Lung (tissue), 12 donors: ENCODE measurements around the gene FAM120C. TPM values are rescaled to one million over a fixed set of nuclear protein-coding genes. Genes with fewer than 3 reads are reported as not detected.

Source experiments
- ATAC-seq: fragments of 200-7000 bp; cut with Tn5 transposase; one replicate; pipeline ENCODE4 v1.9.1; 2020; ENCODE audit warnings: moderate number of reproducible peaks; ENCODE audit not compliant: insufficient read depth, low FRiP score
- DNase-seq, 3 donors: peaks; one replicate each; pipeline ENCODE4 v3.0.0-alpha.2; 2013 to 2017
- H3K27ac ChIP-seq, 2 donors: one replicate each; pipeline ENCODE4 v1.5.1; 2013; ENCODE audit warnings: mild to moderate bottlenecking in 2 of 2, moderate library complexity in 2 of 2, control low read depth in 1 of 2, inconsistent platforms in 1 of 2, low read depth in 1 of 2, low read length in 1 of 2
- H3K27me3 ChIP-seq, 3 donors: one replicate each; pipeline ENCODE4 v1.5.1; 2013; ENCODE audit warnings: low read length in 2 of 3; ENCODE audit not compliant: control insufficient read depth in 3 of 3, insufficient read depth in 3 of 3
- H3K36me3 ChIP-seq, 4 donors: one replicate each; pipeline ENCODE4 v1.5.1; 2013; ENCODE audit warnings: low read length in 4 of 4, mild to moderate bottlenecking in 1 of 4, moderate library complexity in 1 of 4; ENCODE audit not compliant: control insufficient read depth in 4 of 4, insufficient read depth in 4 of 4
- H3K4me1 ChIP-seq, 5 donors: one replicate each; pipeline ENCODE4 v1.5.1; 2013; ENCODE audit warnings: low read length in 5 of 5, mild to moderate bottlenecking in 2 of 5, moderate library complexity in 1 of 5; ENCODE audit not compliant: control insufficient read depth in 5 of 5, insufficient read depth in 5 of 5
- H3K4me3 ChIP-seq: one replicate; pipeline ENCODE4 v1.5.1; 2013; ENCODE audit warnings: mild to moderate bottlenecking, control low read depth, moderate library complexity
- H3K9ac ChIP-seq, 2 donors: one replicate each; pipeline ENCODE4 v1.5.1; 2013; ENCODE audit warnings: low read length in 2 of 2, control low read depth in 1 of 2; ENCODE audit not compliant: insufficient read depth in 1 of 2
- H3K9me3 ChIP-seq, 4 donors: one replicate each; pipeline ENCODE4 v1.5.1; 2013; ENCODE audit warnings: low read length in 3 of 4, mild to moderate bottlenecking in 1 of 4, moderate library complexity in 1 of 4; ENCODE audit not compliant: control insufficient read depth in 4 of 4, insufficient read depth in 3 of 4
- CTCF ChIP-seq: IDR thresholded peaks from 2 replicates; pipeline ENCODE4 v1.5.1; 2012; ENCODE audit warnings: mild to moderate bottlenecking; ENCODE audit errors: control extremely low read depth, extremely low read depth
- WGBS, 2 donors: extraction: QIAGEN DNeasy Blood & Tissue Kit; methylation state at CpG; one replicate each; pipeline ENCODE4 v1.1.7; 2013; 5-methylcytosine and 5-hydroxymethylcytosine counted together
- polyA plus RNA-seq, 2 donors: library from polyadenylated mRNA; stranded (reverse); fragments of 200-250 nt; gene quantifications; one replicate each; pipeline ENCODE4 v1.2.1, GENCODE V29; 2013
- total RNA-seq, 2 donors: library from RNA; depleted of rRNA in 1 of 2; stranded (reverse); fragments of >200 nt in 1 of 2; gene quantifications; one replicate each; pipeline ENCODE4 v1.2.1, GENCODE V29; 2014 to 2021
- donor health status: control.
- donor health status: control.
- donor health status: Bipolar disorder and iron deficiency.
- donor health status: healthy.
- donor health status: DM: yes; HTN: yes; CAD: no.

FAM120C gene
- total and polyA plus RNA-seq, 4 donors, result 1.7 to 14.4 (median 5.5) TPM

DNA sequence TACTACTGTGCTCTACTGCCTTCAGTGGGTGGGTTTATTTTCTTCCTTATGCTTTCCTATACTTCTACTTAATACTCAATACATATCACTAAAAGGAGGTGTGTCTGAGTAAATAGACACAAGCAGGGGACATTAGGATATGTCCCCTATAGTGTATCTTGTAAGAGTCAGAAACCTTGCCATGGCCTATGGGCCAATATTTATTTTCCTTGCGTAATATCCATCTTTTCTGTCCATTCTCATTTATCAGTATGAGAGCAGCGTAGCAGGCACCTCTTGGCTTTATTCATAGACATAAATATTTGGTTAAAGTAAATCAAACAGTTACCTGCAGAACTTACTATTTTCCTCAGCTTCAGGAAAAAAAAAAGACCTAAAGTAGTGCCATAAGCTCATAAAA is 92.2 kb downstream of the FAM120C start:
- ATAC-seq (no peak), DNase-seq (no peak)
- Histone ChIP-seq H3K4me1 (no peaks in the 10 kb centered on the region), H3K4me3 (no peak overlapping the region), H3K9me3 (no peaks in the 10 kb centered on the region), H3K27me3 (no peaks in the 10 kb centered on the region), H3K27ac (no peak overlapping the region), H3K9ac (no peak overlapping the region), H3K36me3 (peaks cover 0 to 6% (median 0%) of the 10 kb centered on the region in 4 donors)
- no peak for TF ChIP-seq CTCF
- 68 to 100% methylated on average over 2 of the region's 2 CpGs for WGBS, 2 donors

GRCh38 chrX:54089191-54089590 is 93.9 kb downstream of the FAM120C start:
- ATAC-seq (no peak), DNase-seq (no peak)
- Histone ChIP-seq H3K36me3 (peaks cover 0 to 14% (median 1%) of the 10 kb centered on the region in 4 donors), H3K4me3 (no peak overlapping the region), H3K9me3 (no peaks in the 10 kb centered on the region), H3K27me3 (no peaks in the 10 kb centered on the region), H3K4me1 (no peaks in the 10 kb centered on the region), H3K9ac (no peak overlapping the region), H3K27ac (no peak overlapping the region)
- 28 to 74% methylated on average over 2 of the region's 2 CpGs for WGBS, 2 donors
- no peak for TF ChIP-seq CTCF

DNA sequence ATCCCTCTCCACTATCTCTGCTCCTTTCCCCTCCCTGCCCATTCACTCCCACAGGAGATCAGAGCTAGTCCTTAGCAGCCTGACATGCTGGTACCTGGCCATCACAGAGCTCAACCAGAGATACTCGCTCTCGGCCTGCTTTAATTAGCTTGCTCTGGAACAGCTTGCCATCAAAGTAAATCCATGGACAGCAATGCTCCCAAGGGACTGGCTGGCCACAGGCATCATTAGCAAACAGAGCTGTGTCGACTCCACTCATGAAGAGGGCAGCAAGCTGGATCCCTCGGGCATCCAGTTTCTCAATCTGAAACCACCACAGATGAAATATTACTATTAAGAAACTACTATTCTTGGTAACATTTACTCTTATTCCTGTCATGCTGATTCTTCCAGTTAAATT is 95.4 kb downstream of the FAM120C start:
- H3K27ac ChIP-seq, result no peak overlapping the region
- no peak for TF ChIP-seq CTCF
- H3K9me3 ChIP-seq, result peaks cover 0 to 3% (median 0%) of the 10 kb centered on the region in 4 donors
- DNase-seq (no peak), ATAC-seq (no peak)
- H3K4me3 ChIP-seq, result no peak overlapping the region
- H3K27me3 ChIP-seq, result no peaks in the 10 kb centered on the region
- H3K36me3 ChIP-seq, result peaks cover 0 to 14% (median 1%) of the 10 kb centered on the region in 4 donors
- H3K9ac ChIP-seq, result no peak overlapping the region
- WGBS, 2 donors, result 74 to 87% methylated on average over 4 of the region's 4 CpGs
- no peaks in the 10 kb centered on the region for H3K4me1 ChIP-seq

DNA sequence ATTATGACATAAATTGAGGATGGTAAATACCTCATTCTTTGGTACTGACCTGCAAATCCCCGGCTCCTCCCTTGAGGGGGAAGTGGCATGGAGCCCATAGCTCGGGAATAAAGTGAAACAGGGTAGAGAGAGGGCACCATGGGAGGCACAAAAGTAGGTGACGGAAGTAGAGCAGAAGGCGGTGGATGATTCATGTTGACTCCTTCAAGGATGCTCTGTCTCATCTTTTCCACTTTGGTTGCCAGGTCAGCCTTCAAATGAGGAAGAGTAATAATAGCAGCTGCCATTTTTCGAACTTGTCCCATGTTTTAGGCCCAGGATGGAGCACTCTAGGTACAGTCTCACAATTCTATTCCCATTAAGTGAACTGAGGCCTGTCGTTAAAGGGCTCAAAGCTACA is 97.4 kb downstream of the FAM120C start:
- Histone ChIP-seq H3K27me3 (no peaks in the 10 kb centered on the region), H3K27ac (no peak overlapping the region), H3K9ac (no peak overlapping the region), H3K4me3 (no peak overlapping the region), H3K9me3 (peaks cover 0 to 3% (median 0%) of the 10 kb centered on the region in 4 donors), H3K36me3 (peaks cover 0 to 14% (median 1%) of the 10 kb centered on the region in 4 donors), H3K4me1 (no peaks in the 10 kb centered on the region)
- ATAC-seq (no peak), DNase-seq (no peak)
- 78 to 95% methylated on average over 5 to 6 of the region's 6 CpGs for WGBS, 2 donors
- TF ChIP-seq CTCF, result no peak
